Measurements from ENCODE around the gene AKT3.

The AKT3 gene

DNA sequence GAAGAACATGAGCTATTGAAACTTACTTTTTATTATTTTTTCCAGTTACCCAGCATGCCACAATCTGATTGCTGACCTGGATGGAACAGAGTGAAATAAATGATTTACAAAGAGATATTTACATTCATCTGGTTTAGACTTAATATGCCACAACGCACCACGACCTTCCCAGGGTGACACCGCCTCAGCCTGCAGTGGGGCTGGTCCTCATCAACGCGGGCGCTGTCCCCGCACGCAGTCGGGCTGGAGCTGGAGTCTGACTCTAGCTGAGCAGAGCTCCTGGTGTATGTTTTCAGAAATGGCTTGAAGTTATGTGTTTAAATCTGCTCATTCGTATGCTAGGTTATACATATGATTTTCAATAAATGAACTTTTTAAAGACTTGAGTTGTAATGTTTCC, 350.3 kb downstream of the AKT3 start:
- H3K4me3 ChIP-seq (ENCODE audit: low read depth, low read length): no peak overlapping the region
- TF ChIP-seq, protein P1, sequence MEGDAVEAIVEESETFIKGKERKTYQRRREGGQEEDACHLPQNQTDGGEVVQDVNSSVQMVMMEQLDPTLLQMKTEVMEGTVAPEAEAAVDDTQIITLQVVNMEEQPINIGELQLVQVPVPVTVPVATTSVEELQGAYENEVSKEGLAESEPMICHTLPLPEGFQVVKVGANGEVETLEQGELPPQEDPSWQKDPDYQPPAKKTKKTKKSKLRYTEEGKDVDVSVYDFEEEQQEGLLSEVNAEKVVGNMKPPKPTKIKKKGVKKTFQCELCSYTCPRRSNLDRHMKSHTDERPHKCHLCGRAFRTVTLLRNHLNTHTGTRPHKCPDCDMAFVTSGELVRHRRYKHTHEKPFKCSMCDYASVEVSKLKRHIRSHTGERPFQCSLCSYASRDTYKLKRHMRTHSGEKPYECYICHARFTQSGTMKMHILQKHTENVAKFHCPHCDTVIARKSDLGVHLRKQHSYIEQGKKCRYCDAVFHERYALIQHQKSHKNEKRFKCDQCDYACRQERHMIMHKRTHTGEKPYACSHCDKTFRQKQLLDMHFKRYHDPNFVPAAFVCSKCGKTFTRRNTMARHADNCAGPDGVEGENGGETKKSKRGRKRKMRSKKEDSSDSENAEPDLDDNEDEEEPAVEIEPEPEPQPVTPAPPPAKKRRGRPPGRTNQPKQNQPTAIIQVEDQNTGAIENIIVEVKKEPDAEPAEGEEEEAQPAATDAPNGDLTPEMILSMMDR (IDR thresholded peaks at IDR 0.05; ENCODE audit: control insufficient read depth, extremely low read depth, insufficient read depth): no peak
- no peak for DNase-seq (ENCODE audit: low read depth)

DNA sequence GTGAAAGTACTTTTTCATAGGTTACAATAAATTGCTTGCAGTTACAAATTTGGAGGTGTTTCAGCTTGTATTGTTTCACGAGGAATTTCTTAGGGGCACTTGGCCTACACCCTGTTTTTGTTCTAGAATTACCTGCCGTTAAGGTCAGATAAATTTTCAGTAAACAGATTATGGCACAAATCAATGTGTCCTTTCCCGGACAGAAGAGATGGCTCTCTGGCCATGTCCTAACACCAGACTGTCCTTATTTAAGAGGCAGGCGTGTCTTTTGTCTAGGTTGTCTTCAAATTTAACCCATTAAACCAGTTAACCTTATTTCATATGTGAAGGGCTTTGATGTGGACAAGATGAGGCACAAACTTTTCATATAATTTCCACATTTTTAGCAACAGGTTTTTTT, 350.8 kb downstream of the AKT3 start:
- no peak for DNase-seq (ENCODE audit: low read depth)
- no peak overlapping the region for H3K4me3 ChIP-seq (ENCODE audit: low read depth, low read length)
- TF ChIP-seq, protein P1 (IDR thresholded peaks at IDR 0.05; ENCODE audit: control insufficient read depth, extremely low read depth, insufficient read depth): no peak

DNA sequence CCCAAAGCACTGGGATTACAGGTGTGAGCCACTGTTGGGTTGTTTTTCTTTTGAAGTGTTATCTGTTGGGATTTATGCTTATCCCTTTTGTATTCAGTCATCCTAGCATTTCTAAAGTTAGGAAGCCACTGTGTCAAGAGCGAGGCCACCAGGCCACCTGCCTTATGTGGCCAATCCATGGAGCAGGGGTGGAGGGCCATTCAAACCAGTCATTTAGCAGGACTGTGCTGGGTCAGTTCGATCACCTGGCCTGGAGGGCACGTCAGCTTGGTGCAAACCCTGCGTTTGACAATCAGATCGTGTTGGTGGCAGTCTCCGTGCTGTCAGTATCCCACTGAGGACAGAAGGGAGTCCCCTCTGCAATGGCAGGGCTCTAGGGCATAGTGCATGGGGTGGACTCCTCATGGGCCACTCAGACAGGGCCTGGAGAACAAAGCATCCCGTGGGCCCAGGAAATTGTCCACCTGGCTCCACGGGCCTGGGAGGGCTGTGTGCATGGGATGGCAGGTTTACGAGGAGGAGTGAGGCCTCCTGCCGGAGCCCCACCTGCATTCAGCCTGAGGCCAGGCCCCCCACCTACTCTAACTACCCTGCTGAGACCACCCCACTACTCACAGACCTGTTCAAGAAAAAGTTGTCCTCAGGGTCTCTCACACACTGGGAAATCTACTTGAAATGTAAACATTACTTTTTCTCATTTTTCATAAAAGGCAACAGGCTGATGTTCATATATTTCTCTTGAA, 351.9 kb downstream of the AKT3 start:
- H3K4me3 ChIP-seq (ENCODE audit: low read depth, low read length): no peak overlapping the region
- DNase-seq (ENCODE audit: low read depth): no peak
- TF ChIP-seq, protein P1 (IDR thresholded peaks at IDR 0.05; ENCODE audit: control insufficient read depth, extremely low read depth, insufficient read depth): no peak

DNA sequence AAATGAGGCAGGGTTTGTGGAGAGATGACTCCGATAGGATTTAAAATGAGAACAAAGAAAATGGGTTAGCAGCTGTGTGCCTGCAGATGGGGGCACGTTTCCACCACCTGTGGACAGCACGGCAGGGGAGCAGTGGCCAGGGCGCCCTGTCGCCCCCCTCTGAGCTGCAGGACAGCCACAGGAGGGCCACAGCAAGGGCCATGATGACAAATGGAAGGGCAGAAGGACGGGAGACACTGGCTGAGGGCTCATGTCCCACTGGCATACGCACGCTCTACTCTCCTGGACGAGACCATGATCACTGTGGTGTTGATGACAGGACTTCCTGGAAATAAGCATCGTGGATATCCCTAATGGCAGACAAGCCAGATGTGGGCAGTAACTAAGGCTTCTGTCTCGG, 353.2 kb downstream of the AKT3 start:
- H3K4me3 ChIP-seq (ENCODE audit: low read depth, low read length): no peak overlapping the region
- TF ChIP-seq, protein P1 (IDR thresholded peaks at IDR 0.05; ENCODE audit: control insufficient read depth, extremely low read depth, insufficient read depth): no peak
- DNase-seq (ENCODE audit: low read depth): no peak

DNA sequence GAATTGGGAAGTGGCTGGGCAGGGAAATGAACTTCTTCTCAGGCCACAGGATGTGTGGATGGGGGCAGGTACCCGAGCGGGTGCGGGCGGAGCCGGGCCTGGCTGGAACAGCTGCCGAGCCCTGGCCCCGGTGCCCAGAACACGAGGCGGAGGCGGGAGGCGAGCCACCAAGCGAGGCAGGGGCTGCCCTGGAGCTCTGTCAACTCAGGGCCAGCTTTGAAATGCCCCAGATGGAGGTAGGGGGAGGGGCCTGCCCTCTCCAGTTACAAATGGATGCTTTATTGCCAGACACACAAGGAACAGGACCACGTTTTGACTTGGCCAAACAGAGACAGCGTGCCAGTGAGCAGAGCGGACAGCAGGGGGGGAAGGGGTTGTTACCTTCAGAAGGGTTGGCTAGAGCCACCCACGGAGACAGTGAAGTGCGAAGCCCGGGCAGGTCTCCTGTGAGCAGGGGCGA, 353.8 kb downstream of the AKT3 start:
- no peak overlapping the region for H3K4me3 ChIP-seq (ENCODE audit: low read depth, low read length)
- TF ChIP-seq, protein P1 (IDR thresholded peaks at IDR 0.05; ENCODE audit: control insufficient read depth, extremely low read depth, insufficient read depth): no peak
- DNase-seq (ENCODE audit: low read depth): no peak

DNA sequence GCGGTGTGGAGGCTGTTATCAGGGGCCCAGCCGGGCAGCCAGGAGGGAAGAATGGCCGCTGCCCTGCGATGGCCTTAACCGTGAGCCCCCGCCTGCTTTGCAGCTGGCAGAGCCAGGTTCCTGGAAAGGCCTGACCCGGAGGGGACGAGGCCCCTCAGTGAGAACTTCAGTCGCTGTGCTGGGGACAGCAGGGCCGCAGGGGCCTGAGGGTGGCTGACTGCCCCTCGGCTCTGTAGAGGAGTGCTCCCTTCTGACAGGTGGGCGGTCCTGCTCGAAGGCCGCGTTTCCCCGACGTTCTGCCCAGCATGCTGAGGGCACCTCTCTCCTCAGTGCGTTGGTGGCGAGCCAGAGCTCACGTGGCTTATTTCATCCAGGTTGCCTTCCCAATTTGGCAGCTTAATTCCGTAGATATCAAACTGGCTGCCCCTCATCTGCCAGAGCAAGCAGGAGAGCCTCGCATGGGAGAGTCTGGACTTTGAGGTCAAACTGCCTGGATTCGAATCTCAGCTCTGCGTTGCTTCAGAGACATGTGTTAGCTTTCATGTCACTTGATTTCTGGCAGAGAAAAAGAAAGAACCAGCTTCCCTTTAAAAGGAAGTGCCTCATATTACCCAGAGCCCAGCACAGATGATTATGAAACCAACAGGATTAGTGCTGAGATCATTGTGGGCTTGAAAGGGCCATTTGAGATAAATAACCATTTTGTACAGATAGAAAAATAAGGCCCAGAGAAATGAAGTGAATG, 354.4 kb downstream of the AKT3 start:
- TF ChIP-seq, protein P1 (IDR thresholded peaks at IDR 0.05; ENCODE audit: control insufficient read depth, extremely low read depth, insufficient read depth): no peak
- no peak for DNase-seq (ENCODE audit: low read depth)
- H3K4me3 ChIP-seq (ENCODE audit: low read depth, low read length): no peak overlapping the region
